Caco-2 (cell line): ENCODE measurements around the gene TOPAZ1. TPM values are rescaled to one million over a fixed set of nuclear protein-coding genes. Genes with fewer than 3 reads are reported as not detected.

Source experiments
- BruUV-seq: library from RNA; stranded (reverse); fragments of 400-500 nt; replicated peaks from 2 replicates; lab custom pipeline; 2021; lab: Mats Ljungman, UMichigan
- CTCF ChIA-PET: fragments of 300-600 bp; sonication (Branson Sonifier 250); formaldehyde crosslinking; loops from one replicate; lab custom pipeline; 2022; ENCODE audit warnings: antibody characterized with exemption; lab: Charles Lee
- POLR2A ChIA-PET: fragments of 300-600 bp; sonication (Branson Sonifier 250); formaldehyde crosslinking; loops from one replicate; lab custom pipeline; 2022; ENCODE audit warnings: antibody characterized with exemption; lab: Charles Lee
- DNase-seq, 2 experiments: peaks; one replicate each; pipeline versions ENCODE4 v3.0.0 to v3.0.0-alpha.2; 2020 to 2022
- H3K27me3 ChIP-seq: replicated peaks from 2 replicates; pipeline ENCODE4 v1.6.0; 2011; ENCODE audit warnings: low read length; ENCODE audit not compliant: control insufficient read depth, insufficient read depth
- H3K36me3 ChIP-seq: 2 replicates; pipeline ENCODE4 v1.5.1; 2011; ENCODE audit warnings: low read length; ENCODE audit not compliant: control insufficient read depth, insufficient read depth
- H3K4me1 ChIP-seq: fragments of 250-450 bp; sonication (Bioruptor Pico); 2 replicates; pipeline ENCODE4 v1.5.1; 2020; ENCODE audit warnings: mild to moderate bottlenecking
- H3K4me3 ChIP-seq: 2 replicates; pipeline ENCODE4 v1.5.1; 2011; ENCODE audit warnings: low read depth, mild to moderate bottlenecking, control low read depth, low read length
- H3K9me3 ChIP-seq: fragments of 250-450 bp; sonication (Bioruptor Pico); 2 replicates; pipeline ENCODE4 v1.5.1; 2020; ENCODE audit warnings: mild to moderate bottlenecking, moderate library complexity
- H3K27ac Mint-ChIP-seq: one replicate; pipeline ENCODE4 v1.8.0; 2022; ENCODE audit warnings: mixed read lengths; ENCODE audit not compliant: unreplicated experiment
- H3K27me3 Mint-ChIP-seq: one replicate; pipeline ENCODE4 v1.8.0; 2022; ENCODE audit warnings: mixed read lengths; ENCODE audit not compliant: insufficient read depth, unreplicated experiment
- H3K36me3 Mint-ChIP-seq: one replicate; pipeline ENCODE4 v1.8.0; 2022; ENCODE audit warnings: mild to moderate bottlenecking, mixed read lengths; ENCODE audit not compliant: insufficient read depth, unreplicated experiment
- H3K4me1 Mint-ChIP-seq: one replicate; pipeline ENCODE4 v1.8.0; 2022; ENCODE audit warnings: low read depth, mixed read lengths; ENCODE audit not compliant: unreplicated experiment
- H3K4me3 Mint-ChIP-seq: one replicate; pipeline ENCODE4 v1.8.0; 2022; ENCODE audit warnings: mild to moderate bottlenecking, moderate library complexity, mixed read lengths; ENCODE audit not compliant: unreplicated experiment
- H3K9me3 Mint-ChIP-seq: one replicate; pipeline ENCODE4 v1.8.0; 2022; ENCODE audit warnings: mixed read lengths; ENCODE audit not compliant: unreplicated experiment
- intact Hi-C: fragments of 100-400 bp; cut with micrococcal nuclease; formaldehyde crosslinking; loops from one replicate; pipeline ENCODE4 v1.10.0; 2022; ENCODE audit not compliant: unreplicated experiment
- total RNA-seq: library from RNA; stranded (reverse); gene quantifications from 2 replicates; pipeline ENCODE4 v1.2.3, GENCODE V29; 2022
- TF ChIP-seq, protein P1 (sequence below), 2 experiments: fragments of 200-600 bp in 1 of 2; IDR thresholded peaks; 1 replicate in 1 of 2; 2 replicates in 1 of 2; pipeline versions ENCODE4 v1.5.1 to v1.8.0; 2011 to 2022; ENCODE audit warnings: antibody characterized with exemption in 1 of 2, control low read depth in 1 of 2, inconsistent platforms in 1 of 2, low read depth in 1 of 2, low read length in 1 of 2, mild to moderate bottlenecking in 1 of 2, moderate library complexity in 1 of 2; ENCODE audit not compliant: insufficient read depth in 1 of 2, severe bottlenecking in 1 of 2, unreplicated experiment in 1 of 2

Gene TOPAZ1
- total RNA-seq, 1 experiment from 2014 or later: not detected

DNA sequence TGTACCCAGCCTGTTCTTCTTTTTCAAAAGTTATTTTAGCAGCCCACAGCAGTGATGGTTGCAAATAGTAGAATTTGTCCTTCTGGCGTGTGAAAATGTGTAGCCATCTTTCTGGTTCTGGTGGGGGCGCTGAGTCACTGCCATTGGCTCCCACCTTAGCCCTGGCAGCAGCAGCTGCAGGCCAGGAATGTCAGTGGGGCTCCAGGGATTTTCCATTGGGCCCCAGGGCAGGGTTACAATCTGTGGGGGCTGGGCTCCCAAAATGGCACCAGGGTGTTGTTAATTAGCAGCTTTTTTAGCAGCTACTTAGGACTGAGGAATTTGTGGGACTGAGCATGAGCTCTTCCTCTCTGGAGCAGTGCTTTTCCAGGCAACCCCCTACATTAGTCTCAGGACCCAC lies 38.9 kb downstream of the TOPAZ1 start:
- TF ChIP-seq, protein P1, sequence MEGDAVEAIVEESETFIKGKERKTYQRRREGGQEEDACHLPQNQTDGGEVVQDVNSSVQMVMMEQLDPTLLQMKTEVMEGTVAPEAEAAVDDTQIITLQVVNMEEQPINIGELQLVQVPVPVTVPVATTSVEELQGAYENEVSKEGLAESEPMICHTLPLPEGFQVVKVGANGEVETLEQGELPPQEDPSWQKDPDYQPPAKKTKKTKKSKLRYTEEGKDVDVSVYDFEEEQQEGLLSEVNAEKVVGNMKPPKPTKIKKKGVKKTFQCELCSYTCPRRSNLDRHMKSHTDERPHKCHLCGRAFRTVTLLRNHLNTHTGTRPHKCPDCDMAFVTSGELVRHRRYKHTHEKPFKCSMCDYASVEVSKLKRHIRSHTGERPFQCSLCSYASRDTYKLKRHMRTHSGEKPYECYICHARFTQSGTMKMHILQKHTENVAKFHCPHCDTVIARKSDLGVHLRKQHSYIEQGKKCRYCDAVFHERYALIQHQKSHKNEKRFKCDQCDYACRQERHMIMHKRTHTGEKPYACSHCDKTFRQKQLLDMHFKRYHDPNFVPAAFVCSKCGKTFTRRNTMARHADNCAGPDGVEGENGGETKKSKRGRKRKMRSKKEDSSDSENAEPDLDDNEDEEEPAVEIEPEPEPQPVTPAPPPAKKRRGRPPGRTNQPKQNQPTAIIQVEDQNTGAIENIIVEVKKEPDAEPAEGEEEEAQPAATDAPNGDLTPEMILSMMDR (IDR thresholded peaks at IDR 0.05; ENCODE audit: insufficient read depth in 1 of 2, low read depth in 1 of 2, low read length in 1 of 2, severe bottlenecking in 1 of 2, unreplicated experiment in 1 of 2): no peak
- no TSS peak for BruUV-seq

DNA sequence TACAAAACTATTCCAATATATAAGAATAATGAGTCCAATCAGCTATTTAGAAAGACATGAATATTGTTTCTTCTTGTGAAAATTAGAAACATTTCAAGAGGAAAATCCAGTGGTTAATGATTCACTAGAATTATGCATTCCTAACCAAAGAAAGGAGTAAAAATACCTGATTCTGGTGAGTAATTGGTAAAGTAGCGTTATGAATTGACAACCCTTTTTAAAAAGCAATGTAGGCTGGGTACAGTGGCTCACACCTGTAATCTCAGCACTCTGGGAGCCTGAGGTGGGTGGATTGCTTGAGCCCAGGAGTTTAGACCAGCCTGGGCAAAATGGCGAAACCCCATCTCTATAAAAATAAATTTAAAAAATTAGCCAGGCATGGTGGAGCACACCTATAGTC lies 43.3 kb downstream of the TOPAZ1 start:
- Histone ChIP-seq H3K4me1 (no peaks in the 10 kb centered on the region), H3K4me3 (no peak overlapping the region), H3K9me3 (no peaks in the 10 kb centered on the region), H3K27me3 (no peaks in the 10 kb centered on the region), H3K36me3 (no peaks in the 10 kb centered on the region)
- Mint-ChIP-seq H3K4me3 (no peak overlapping the region), H3K36me3 (no peaks in the 10 kb centered on the region), H3K27ac (no peak overlapping the region), H3K27me3 (no peaks in the 10 kb centered on the region), H3K4me1 (no peaks in the 10 kb centered on the region), H3K9me3 (no peaks in the 10 kb centered on the region)
- ChIA-PET POLR2A (no interaction called here), CTCF (no interaction called here)
- TF ChIP-seq, protein P1 (IDR thresholded peaks at IDR 0.05; ENCODE audit: insufficient read depth in 1 of 2, low read depth in 1 of 2, low read length in 1 of 2, severe bottlenecking in 1 of 2, unreplicated experiment in 1 of 2): no peak
- no peak for DNase-seq
- intact Hi-C loops: no loop called here
- no TSS peak for BruUV-seq

More for the DNA sequence above, 38.9 kb downstream of the TOPAZ1 start:
- no peaks in the 10 kb centered on the region for H3K9me3 Mint-ChIP-seq
- H3K27me3 ChIP-seq: no peaks in the 10 kb centered on the region
- H3K27ac Mint-ChIP-seq: no peak overlapping the region
- no peak overlapping the region for H3K4me3 Mint-ChIP-seq
- no peaks in the 10 kb centered on the region for H3K4me1 Mint-ChIP-seq
- DNase-seq: no peak
- H3K36me3 Mint-ChIP-seq: no peaks in the 10 kb centered on the region
- no peaks in the 10 kb centered on the region for H3K4me1 ChIP-seq
- H3K4me3 ChIP-seq: no peak overlapping the region
- peaks cover 11% of the 10 kb centered on the region for H3K27me3 Mint-ChIP-seq
- ChIA-PET CTCF (no interaction called here), POLR2A (no interaction called here)
- H3K9me3 ChIP-seq: 0 out of 2 replicates have a peak, but pooled peaks cover 3% of the 10 kb centered on the region
- no peaks in the 10 kb centered on the region for H3K36me3 ChIP-seq
- intact Hi-C loops: no loop called here

DNA sequence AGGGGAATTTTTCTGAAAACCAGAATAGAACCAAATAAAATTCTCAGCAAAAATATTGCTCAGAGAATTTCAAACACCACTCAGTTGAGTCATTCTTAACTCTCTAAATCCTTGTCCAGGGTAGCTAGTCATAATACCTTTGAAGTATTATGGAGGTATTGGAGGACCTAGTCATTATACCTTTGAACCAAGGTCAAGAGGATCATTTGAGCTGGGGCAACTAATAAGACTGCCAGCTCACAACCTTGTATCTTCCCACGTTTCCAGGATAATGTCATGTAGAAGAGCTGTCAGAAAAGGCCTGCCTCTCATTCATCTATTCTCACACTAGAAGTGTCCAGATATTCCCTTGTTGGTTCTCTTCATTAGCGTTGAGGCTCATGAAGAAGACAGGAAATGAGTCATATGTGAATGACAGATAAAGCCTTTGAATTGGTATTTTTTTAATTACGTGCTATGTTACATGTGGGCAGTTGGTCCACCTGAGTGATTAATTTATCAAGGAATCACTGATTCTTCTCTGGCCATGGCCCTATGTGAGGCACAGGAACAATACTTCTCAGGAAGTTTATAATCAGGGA lies 48.3 kb downstream of the TOPAZ1 start:
- no peaks in the 10 kb centered on the region for H3K36me3 Mint-ChIP-seq
- H3K36me3 ChIP-seq: no peaks in the 10 kb centered on the region
- no peaks in the 10 kb centered on the region for H3K27me3 Mint-ChIP-seq
- no peak overlapping the region for H3K4me3 ChIP-seq
- no peak overlapping the region for H3K4me3 Mint-ChIP-seq
- ChIA-PET CTCF (no interaction called here), POLR2A (no interaction called here)
- no peaks in the 10 kb centered on the region for H3K27me3 ChIP-seq
- DNase-seq: no peak
- no peaks in the 10 kb centered on the region for H3K4me1 Mint-ChIP-seq
- H3K4me1 ChIP-seq: no peaks in the 10 kb centered on the region
- intact Hi-C loops: no loop called here
- H3K27ac Mint-ChIP-seq: no peak overlapping the region
- H3K9me3 Mint-ChIP-seq: no peaks in the 10 kb centered on the region
- no peaks in the 10 kb centered on the region for H3K9me3 ChIP-seq
- TF ChIP-seq, protein P1 (IDR thresholded peaks at IDR 0.05; ENCODE audit: insufficient read depth in 1 of 2, low read depth in 1 of 2, low read length in 1 of 2, severe bottlenecking in 1 of 2, unreplicated experiment in 1 of 2): no peak
- no TSS peak for BruUV-seq
